HUES48 (cell line): ENCODE measurements around the gene PRKG1.

Source experiments
- H3K27ac ChIP-seq: one replicate; pipeline ENCODE4 v1.7.0; 2013; ENCODE audit warnings: low read depth, low read length, inconsistent platforms
- H3K27me3 ChIP-seq: 2 replicates; pipeline ENCODE4 v1.6.1; 2013; ENCODE audit warnings: mild to moderate bottlenecking, low read length; ENCODE audit not compliant: control insufficient read depth, insufficient read depth
- H3K36me3 ChIP-seq: 2 replicates; pipeline ENCODE4 v1.6.1; 2013; ENCODE audit warnings: low read length; ENCODE audit not compliant: control insufficient read depth, insufficient read depth
- H3K4me1 ChIP-seq: 2 replicates; pipeline ENCODE4 v1.6.1; 2013; ENCODE audit warnings: mild to moderate bottlenecking, low read length; ENCODE audit not compliant: control insufficient read depth, insufficient read depth
- H3K4me3 ChIP-seq: 2 replicates; pipeline ENCODE4 v1.5.1; 2013; ENCODE audit warnings: mild to moderate bottlenecking, low read depth, low read length
- H3K9ac ChIP-seq: 2 replicates; pipeline ENCODE4 v1.6.1; 2013; ENCODE audit warnings: mild to moderate bottlenecking, low read depth, low read length, moderate library complexity
- H3K9me3 ChIP-seq: 2 replicates; pipeline ENCODE4 v1.6.1; 2013; ENCODE audit warnings: low read length; ENCODE audit not compliant: control insufficient read depth, insufficient read depth

The PRKG1 gene

GRCh38 chr10:51643734-51644133 is 569.4 kb downstream of the PRKG1 start:
- H3K27me3 ChIP-seq, result no peaks in the 10 kb centered on the region
- no peaks in the 10 kb centered on the region for H3K9me3 ChIP-seq
- no peak overlapping the region for H3K4me3 ChIP-seq
- no peaks in the 10 kb centered on the region for H3K36me3 ChIP-seq
- no peak overlapping the region for H3K27ac ChIP-seq
- H3K9ac ChIP-seq, result no peak overlapping the region
- H3K4me1 ChIP-seq, result no peaks in the 10 kb centered on the region

- no peaks in the 10 kb centered on the region for H3K27me3 ChIP-seq
- H3K27ac ChIP-seq, result no peak overlapping the region
- H3K9ac ChIP-seq, result no peak overlapping the region
- no peak overlapping the region for H3K4me3 ChIP-seq
- H3K9me3 ChIP-seq, result no peaks in the 10 kb centered on the region
- no peaks in the 10 kb centered on the region for H3K36me3 ChIP-seq
- H3K4me1 ChIP-seq, result no peaks in the 10 kb centered on the region
Measured at GRCh38 chr10:51649064-51649463, 574.8 kb downstream of the PRKG1 start.

GRCh38 chr10:51651063-51651462 is 576.8 kb downstream of the PRKG1 start:
- H3K27me3 ChIP-seq, result no peaks in the 10 kb centered on the region
- H3K9me3 ChIP-seq, result no peaks in the 10 kb centered on the region
- no peaks in the 10 kb centered on the region for H3K4me1 ChIP-seq
- H3K27ac ChIP-seq, result no peak overlapping the region
- H3K9ac ChIP-seq, result no peak overlapping the region
- H3K36me3 ChIP-seq, result no peaks in the 10 kb centered on the region
- no peak overlapping the region for H3K4me3 ChIP-seq

- Histone ChIP-seq H3K9me3 (no peaks in the 10 kb centered on the region), H3K27ac (no peak overlapping the region), H3K36me3 (no peaks in the 10 kb centered on the region), H3K4me1 (0 out of 2 replicates have a peak, but pooled peaks cover 2% of the 10 kb centered on the region), H3K27me3 (no peaks in the 10 kb centered on the region), H3K9ac (no peak overlapping the region), H3K4me3 (no peak overlapping the region)
Measured at GRCh38 chr10:51653025-51653424, 578.7 kb downstream of the PRKG1 start.

- Histone ChIP-seq H3K4me3 (no peak overlapping the region), H3K27ac (no peak overlapping the region), H3K4me1 (peaks cover 5% of the 10 kb centered on the region; the same call in 1 of the 2 replicates), H3K36me3 (no peaks in the 10 kb centered on the region), H3K9me3 (no peaks in the 10 kb centered on the region), H3K27me3 (no peaks in the 10 kb centered on the region), H3K9ac (no peak overlapping the region)
Measured at GRCh38 chr10:51654918-51655317, 580.6 kb downstream of the PRKG1 start.

- no peaks in the 10 kb centered on the region for H3K36me3 ChIP-seq
- H3K4me1 ChIP-seq, result peaks cover 5% of the 10 kb centered on the region; the same call in 1 of the 2 replicates
- no peak overlapping the region for H3K27ac ChIP-seq
- H3K9me3 ChIP-seq, result no peaks in the 10 kb centered on the region
- no peaks in the 10 kb centered on the region for H3K27me3 ChIP-seq
- H3K4me3 ChIP-seq, result no peak overlapping the region
- H3K9ac ChIP-seq, result no peak overlapping the region
Measured at GRCh38 chr10:51656503-51656902, 582.2 kb downstream of the PRKG1 start.

- no peaks in the 10 kb centered on the region for H3K9me3 ChIP-seq
- H3K27ac ChIP-seq, result no peak overlapping the region
- H3K27me3 ChIP-seq, result no peaks in the 10 kb centered on the region
- no peak overlapping the region for H3K4me3 ChIP-seq
- H3K9ac ChIP-seq, result no peak overlapping the region
- H3K36me3 ChIP-seq, result no peaks in the 10 kb centered on the region
- peaks cover 5% of the 10 kb centered on the region; the same call in 1 of the 2 replicates for H3K4me1 ChIP-seq
Measured at GRCh38 chr10:51658000-51658399, 583.7 kb downstream of the PRKG1 start.

GRCh38 chr10:51659344-51659743 is 585.1 kb downstream of the PRKG1 start:
- Histone ChIP-seq H3K4me3 (no peak overlapping the region), H3K4me1 (peaks cover 5% of the 10 kb centered on the region; the same call in 1 of the 2 replicates), H3K9me3 (no peaks in the 10 kb centered on the region), H3K27me3 (no peaks in the 10 kb centered on the region), H3K9ac (no peak overlapping the region), H3K36me3 (no peaks in the 10 kb centered on the region), H3K27ac (no peak overlapping the region)

- H3K9ac ChIP-seq, result no peak overlapping the region
Measured at GRCh38 chr10:51663086-51663485, 588.8 kb downstream of the PRKG1 start.

GRCh38 chr10:51666456-51666855 is 592.2 kb downstream of the PRKG1 start:
- H3K27me3 ChIP-seq, result no peaks in the 10 kb centered on the region
- H3K36me3 ChIP-seq, result no peaks in the 10 kb centered on the region
- no peak overlapping the region for H3K9ac ChIP-seq
- no peak overlapping the region for H3K4me3 ChIP-seq
- H3K27ac ChIP-seq, result no peak overlapping the region
- no peaks in the 10 kb centered on the region for H3K4me1 ChIP-seq
- H3K9me3 ChIP-seq, result no peaks in the 10 kb centered on the region

More at GRCh38 chr10:51663086-51663485, 588.8 kb downstream of the PRKG1 start:
- Histone ChIP-seq H3K4me1 (peaks cover 2% of the 10 kb centered on the region; the same call in 1 of the 2 replicates), H3K27me3 (no peaks in the 10 kb centered on the region), H3K4me3 (no peak overlapping the region), H3K27ac (no peak overlapping the region), H3K36me3 (no peaks in the 10 kb centered on the region), H3K9me3 (no peaks in the 10 kb centered on the region)

- Histone ChIP-seq H3K27ac (no peak overlapping the region), H3K4me3 (no peak overlapping the region), H3K4me1 (no peaks in the 10 kb centered on the region), H3K36me3 (no peaks in the 10 kb centered on the region), H3K27me3 (no peaks in the 10 kb centered on the region), H3K9me3 (no peaks in the 10 kb centered on the region), H3K9ac (no peak overlapping the region)
Measured at GRCh38 chr10:51667678-51668335, 593.5 kb downstream of the PRKG1 start.
